Ectodermal cell (in vitro differentiated cells): ENCODE measurements around the gene GRM5.

Experiments
- H3K27ac ChIP-seq: 2 replicates; pipeline ENCODE4 v1.7.0; 2013; ENCODE audit warnings: mild to moderate bottlenecking, low read depth, low read length; ENCODE audit not compliant: insufficient read depth, poor library complexity, severe bottlenecking
- H3K27me3 ChIP-seq: 2 replicates; pipeline ENCODE4 v1.7.0; 2013; ENCODE audit warnings: mild to moderate bottlenecking, low read length; ENCODE audit not compliant: insufficient read depth, control insufficient read depth, poor library complexity, severe bottlenecking
- H3K36me3 ChIP-seq: one replicate; pipeline ENCODE4 v1.7.0; 2013; ENCODE audit warnings: low read length; ENCODE audit not compliant: control insufficient read depth, insufficient read depth
- H3K4me1 ChIP-seq: one replicate; pipeline ENCODE4 v1.7.0; 2013; ENCODE audit warnings: low read length; ENCODE audit not compliant: control insufficient read depth, insufficient read depth
- H3K4me3 ChIP-seq: 2 replicates; pipeline ENCODE4 v1.7.0; 2013; ENCODE audit warnings: low read depth, low read length, control low read depth; ENCODE audit not compliant: insufficient read depth
- H3K9me3 ChIP-seq: 2 replicates; pipeline ENCODE4 v1.7.0; 2013; ENCODE audit warnings: mild to moderate bottlenecking, low read length, moderate library complexity; ENCODE audit not compliant: control insufficient read depth
- WGBS, 2 experiments: methylation state at CpG; one replicate each; pipeline ENCODE4 v1.1.7; 2013; ENCODE audit warnings: missing lambda C conversion rate in 2 of 2; 5-methylcytosine and 5-hydroxymethylcytosine counted together

Gene GRM5

GRCh38 chr11:88491674-88492073 is 574.1 kb downstream of the GRM5 start:
- Histone ChIP-seq H3K9me3 (no peaks in the 10 kb centered on the region), H3K4me3 (no peak overlapping the region), H3K27me3 (no peaks in the 10 kb centered on the region), H3K27ac (no peak overlapping the region), H3K4me1 (no peaks in the 10 kb centered on the region), H3K36me3 (no peaks in the 10 kb centered on the region)

- Histone ChIP-seq H3K36me3 (no peaks in the 10 kb centered on the region), H3K4me1 (no peaks in the 10 kb centered on the region), H3K27me3 (no peaks in the 10 kb centered on the region), H3K4me3 (no peak overlapping the region), H3K27ac (no peak overlapping the region), H3K9me3 (no peaks in the 10 kb centered on the region)
- WGBS, 2 experiments = 89 to 100% methylated on average over 2 of the region's 2 CpGs
These were observed 576.8 kb downstream of the GRM5 start for GRCh38 chr11:88489030-88489429.

GRCh38 chr11:88487646-88488045 is 578.1 kb downstream of the GRM5 start:
- no CpG with 5 or more reads among the region's 1 CpG for WGBS, 2 experiments
- H3K27ac ChIP-seq = no peak overlapping the region
- no peak overlapping the region for H3K4me3 ChIP-seq
- no peaks in the 10 kb centered on the region for H3K4me1 ChIP-seq
- H3K9me3 ChIP-seq = no peaks in the 10 kb centered on the region
- H3K36me3 ChIP-seq = no peaks in the 10 kb centered on the region
- no peaks in the 10 kb centered on the region for H3K27me3 ChIP-seq

DNA sequence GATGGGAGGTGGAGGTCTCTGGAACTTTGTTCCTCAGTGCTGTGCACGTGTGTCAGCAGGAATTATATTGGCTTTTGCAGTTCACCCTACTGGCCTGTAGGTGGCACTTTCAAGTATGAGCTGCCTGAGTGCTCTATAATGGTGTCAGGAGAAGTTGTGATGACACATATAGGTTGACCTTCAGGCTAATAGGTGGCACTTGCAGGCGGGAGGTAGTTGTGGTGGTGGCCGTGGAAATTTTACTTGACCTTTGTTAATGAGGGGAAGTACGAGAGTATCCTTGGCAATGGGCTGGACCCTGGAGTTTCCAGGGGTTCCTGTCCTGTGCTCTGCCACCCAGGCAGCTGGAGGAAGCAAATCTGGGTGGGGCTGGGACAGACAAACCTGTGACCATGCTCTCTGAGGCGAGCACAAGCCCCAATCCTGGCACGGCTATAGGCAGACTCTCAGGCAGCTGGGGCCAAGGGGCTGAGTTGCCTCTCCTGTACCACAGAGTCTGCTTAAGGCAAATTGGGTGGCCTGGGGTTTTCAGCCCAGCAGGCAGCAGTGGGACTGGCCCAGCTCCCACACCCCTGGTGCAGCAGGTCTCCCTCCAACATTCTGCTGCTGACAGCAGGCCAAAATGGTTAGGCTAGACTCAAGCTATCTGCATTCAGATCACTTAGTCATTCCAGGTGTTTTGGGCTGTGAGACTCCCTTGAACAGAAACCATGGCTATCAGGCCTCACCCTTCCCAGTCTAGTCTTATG is 580.7 kb downstream of the GRM5 start:
- no peak overlapping the region for H3K4me3 ChIP-seq
- WGBS, 2 experiments = 77 to 81% methylated on average over 6 of the region's 6 CpGs

DNA sequence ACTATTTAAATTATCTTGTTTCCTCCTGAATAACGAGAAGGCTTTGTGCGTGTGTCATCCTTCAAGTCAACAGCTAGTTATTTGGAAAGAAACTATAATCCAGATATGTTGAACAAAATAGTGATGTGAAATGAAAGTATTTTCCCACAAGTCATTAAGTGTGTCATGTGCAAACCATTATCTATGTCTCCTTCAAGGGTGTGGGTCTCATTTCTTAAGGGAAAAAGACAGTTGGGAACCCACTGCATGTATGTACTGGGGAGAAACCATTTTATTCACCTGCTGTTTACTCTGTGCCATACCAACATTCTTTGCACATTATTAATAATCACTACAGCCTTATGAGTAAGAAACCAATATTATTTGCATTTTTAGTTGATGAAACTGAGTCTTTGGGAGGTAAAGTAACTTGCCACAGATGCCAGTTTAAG is 582.9 kb downstream of the GRM5 start:
- WGBS, 2 experiments = 100% methylated on average over 2 of the region's 2 CpGs
- H3K4me1 ChIP-seq = no peaks in the 10 kb centered on the region
- H3K27ac ChIP-seq = no peak overlapping the region
- no peak overlapping the region for H3K4me3 ChIP-seq
- no peaks in the 10 kb centered on the region for H3K36me3 ChIP-seq
- no peaks in the 10 kb centered on the region for H3K27me3 ChIP-seq
- no peaks in the 10 kb centered on the region for H3K9me3 ChIP-seq

More for the DNA sequence above, 580.7 kb downstream of the GRM5 start:
- H3K4me1 ChIP-seq = no peaks in the 10 kb centered on the region
- no peaks in the 10 kb centered on the region for H3K36me3 ChIP-seq
- H3K27me3 ChIP-seq = no peaks in the 10 kb centered on the region
- no peak overlapping the region for H3K27ac ChIP-seq
- H3K9me3 ChIP-seq = no peaks in the 10 kb centered on the region

- no peaks in the 10 kb centered on the region for H3K4me1 ChIP-seq
- no peak overlapping the region for H3K27ac ChIP-seq
- no peak overlapping the region for H3K4me3 ChIP-seq
- no peaks in the 10 kb centered on the region for H3K9me3 ChIP-seq
- 80 to 92% methylated on average over 1 of the region's 1 CpG for WGBS, 2 experiments
- no peaks in the 10 kb centered on the region for H3K36me3 ChIP-seq
- H3K27me3 ChIP-seq = no peaks in the 10 kb centered on the region
These were observed 585.6 kb downstream of the GRM5 start for GRCh38 chr11:88480223-88480622.

- H3K4me1 ChIP-seq = no peaks in the 10 kb centered on the region
- WGBS, 2 experiments = 86 to 89% methylated on average over 4 of the region's 4 CpGs
- no peaks in the 10 kb centered on the region for H3K9me3 ChIP-seq
- H3K36me3 ChIP-seq = no peaks in the 10 kb centered on the region
- no peaks in the 10 kb centered on the region for H3K27me3 ChIP-seq
- no peak overlapping the region for H3K27ac ChIP-seq
- no peak overlapping the region for H3K4me3 ChIP-seq
These were observed 587.5 kb downstream of the GRM5 start for GRCh38 chr11:88478136-88478815.

- Histone ChIP-seq H3K9me3 (no peaks in the 10 kb centered on the region), H3K36me3 (no peaks in the 10 kb centered on the region), H3K4me1 (no peaks in the 10 kb centered on the region), H3K27me3 (no peaks in the 10 kb centered on the region), H3K27ac (no peak overlapping the region), H3K4me3 (no peak overlapping the region)
- 89 to 92% methylated on average over 1 of the region's 1 CpG for WGBS, 2 experiments
These were observed 589.8 kb downstream of the GRM5 start for GRCh38 chr11:88475991-88476418.

DNA sequence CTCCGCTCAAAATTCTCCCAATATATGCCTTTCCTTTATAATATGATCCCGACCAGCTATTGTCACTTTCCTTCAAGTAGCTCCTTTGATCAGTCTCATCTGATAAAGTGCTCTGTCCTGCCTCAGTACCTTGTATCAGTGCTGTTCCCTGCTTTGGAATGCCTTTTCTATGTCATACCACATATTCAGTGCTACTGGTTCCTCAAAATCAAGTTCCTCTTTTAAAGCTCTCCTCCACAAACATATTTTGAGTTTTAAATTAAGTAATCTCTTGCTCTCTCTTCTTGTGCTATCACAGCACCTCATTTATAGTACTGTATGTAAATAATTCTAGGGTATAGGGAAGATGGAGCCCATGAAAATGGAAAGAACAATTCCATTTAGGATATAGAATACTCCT is 591.1 kb downstream of the GRM5 start:
- 89 to 93% methylated on average over 2 of the region's 2 CpGs for WGBS, 2 experiments
- Histone ChIP-seq H3K27me3 (no peaks in the 10 kb centered on the region), H3K4me3 (no peak overlapping the region), H3K4me1 (no peaks in the 10 kb centered on the region), H3K27ac (no peak overlapping the region), H3K9me3 (no peaks in the 10 kb centered on the region), H3K36me3 (no peaks in the 10 kb centered on the region)

DNA sequence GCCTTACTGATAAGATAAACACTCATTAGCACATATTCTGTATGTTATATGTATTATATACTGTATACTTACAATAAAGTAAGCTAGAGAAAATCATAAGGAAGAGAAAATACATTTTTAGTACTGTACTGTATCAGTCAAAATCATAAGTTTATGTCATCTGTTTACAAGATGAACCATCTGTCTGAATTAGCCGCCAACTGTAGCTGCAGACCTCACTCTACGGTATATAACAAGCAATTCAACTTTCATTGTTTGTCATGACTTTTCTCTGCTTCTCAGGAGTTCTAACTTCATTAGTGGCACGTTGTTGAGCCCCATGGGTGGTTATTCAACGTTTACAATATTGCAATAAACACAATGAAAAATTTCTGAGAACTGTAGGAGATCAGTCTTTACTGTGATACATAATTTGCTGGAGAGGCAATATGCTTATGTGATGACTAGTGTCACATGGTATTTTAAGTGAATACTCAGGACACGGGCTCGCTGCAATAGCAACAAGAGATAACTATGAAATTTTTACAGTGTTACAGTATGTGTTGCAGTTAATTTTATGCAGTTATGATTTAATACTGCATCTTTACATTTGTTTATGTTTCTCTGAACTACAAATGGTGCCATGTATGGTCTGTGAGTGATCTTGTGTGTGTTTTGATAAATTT is 596.1 kb downstream of the GRM5 start:
- H3K9me3 ChIP-seq = no peaks in the 10 kb centered on the region
- no peaks in the 10 kb centered on the region for H3K27me3 ChIP-seq
- no peak overlapping the region for H3K4me3 ChIP-seq
- WGBS, 2 experiments = 93 to 94% methylated on average over 5 to 6 of the region's 6 CpGs
- H3K36me3 ChIP-seq = no peaks in the 10 kb centered on the region
- H3K4me1 ChIP-seq = no peaks in the 10 kb centered on the region
- H3K27ac ChIP-seq = no peak overlapping the region
